GM23338 (cell line): ENCODE measurements around the gene CLEC4E. TPM values are rescaled to one million over a fixed set of nuclear protein-coding genes. Genes with fewer than 3 reads are reported as not detected.
A peak's percentile ranks its signal among the peaks of the same experiment; 100 is the strongest.

ENCODE experiments used
- ATAC-seq: fragments of 200-7000 bp; cut with Tn5 transposase; 3 replicates; pipeline ENCODE4 v1.9.1; 2020
- DNase-seq: peaks from one replicate; pipeline ENCODE4 v3.0.0-alpha.2; 2015; ENCODE audit warnings: low spot score
- H2AFZ ChIP-seq: fragments of 200-600 bp; sonication (generic); 2 replicates; pipeline ENCODE4 v1.8.0; 2016; ENCODE audit warnings: antibody characterized with exemption, mild to moderate bottlenecking, moderate library complexity
- H3F3A ChIP-seq: fragments of 200-600 bp; sonication (generic); replicated peaks from 2 replicates; pipeline ENCODE4 v1.8.0; 2017; ENCODE audit warnings: antibody characterized with exemption, mixed run types, low read depth
- H3K27ac ChIP-seq: fragments of 200-600 bp; sonication (generic); 2 replicates; pipeline ENCODE4 v1.6.1; 2016; ENCODE audit warnings: low read depth
- H3K27me3 ChIP-seq: fragments of 200-600 bp; sonication (generic); 2 replicates; pipeline ENCODE4 v1.8.0; 2016; ENCODE audit warnings: mild to moderate bottlenecking, mixed run types, moderate library complexity; ENCODE audit not compliant: insufficient read depth
- H3K36me3 ChIP-seq: fragments of 200-600 bp; sonication (generic); 2 replicates; pipeline ENCODE4 v1.8.0; 2016; ENCODE audit warnings: mild to moderate bottlenecking; ENCODE audit not compliant: insufficient read depth
- H3K4me1 ChIP-seq: fragments of 200-600 bp; sonication (generic); 2 replicates; pipeline ENCODE4 v1.8.0; 2016; ENCODE audit warnings: mild to moderate bottlenecking, moderate library complexity; ENCODE audit not compliant: insufficient read depth
- H3K4me2 ChIP-seq: fragments of 200-600 bp; sonication (generic); 2 replicates; pipeline ENCODE4 v1.7.1; 2017; ENCODE audit warnings: mixed run types
- H3K4me3 ChIP-seq: fragments of 200-600 bp; sonication (generic); 2 replicates; pipeline ENCODE4 v1.6.1; 2016; ENCODE audit warnings: mixed run types
- H3K79me2 ChIP-seq: fragments of 200-600 bp; sonication (generic); replicated peaks from 2 replicates; pipeline ENCODE4 v1.8.0; 2017; ENCODE audit warnings: mild to moderate bottlenecking; ENCODE audit not compliant: insufficient read depth
- H3K9me2 ChIP-seq: fragments of 200-600 bp; sonication (generic); 2 replicates; pipeline ENCODE4 v1.8.0; 2017; ENCODE audit not compliant: insufficient read depth
- H4K20me1 ChIP-seq: fragments of 200-600 bp; sonication (generic); replicated peaks from 2 replicates; pipeline ENCODE4 v1.8.0; 2017; ENCODE audit warnings: mild to moderate bottlenecking; ENCODE audit not compliant: insufficient read depth
- H3K27ac Mint-ChIP-seq: 2 replicates; pipeline ENCODE4 v1.8.0; 2020; ENCODE audit warnings: inconsistent platforms, mild to moderate bottlenecking, moderate library complexity, mixed read lengths
- H3K27me3 Mint-ChIP-seq: 3 replicates; pipeline ENCODE4 v1.8.0; 2022; ENCODE audit warnings: low read depth, mild to moderate bottlenecking, moderate library complexity, mixed read lengths, inconsistent platforms; ENCODE audit not compliant: insufficient read depth, poor library complexity
- H3K36me3 Mint-ChIP-seq: 3 replicates; pipeline ENCODE4 v1.8.0; 2021; ENCODE audit warnings: low read depth, mild to moderate bottlenecking, inconsistent platforms, moderate library complexity, mixed read lengths
- H3K4me1 Mint-ChIP-seq: 3 replicates; pipeline ENCODE4 v1.8.0; 2020; ENCODE audit warnings: mild to moderate bottlenecking, inconsistent platforms, mixed read lengths
- H3K4me3 Mint-ChIP-seq: 3 replicates; pipeline ENCODE4 v1.8.0; 2021; ENCODE audit warnings: moderate library complexity, mild to moderate bottlenecking, inconsistent platforms, mixed read lengths
- H3K9me3 Mint-ChIP-seq: 3 replicates; pipeline ENCODE4 v1.8.0; 2020; ENCODE audit warnings: moderate library complexity, mild to moderate bottlenecking, inconsistent platforms, mixed read lengths
- CTCF ChIP-seq, 2 experiments: fragments of 200-600 bp in 1 of 2; sonication (generic) in 1 of 2; conservative IDR thresholded peaks; 2 replicates each; pipeline versions ENCODE4 v1.5.1 to v1.6.1; 2016 to 2017; ENCODE audit warnings: antibody characterized with exemption in 2 of 2, low read depth in 2 of 2, mild to moderate bottlenecking in 2 of 2, moderate library complexity in 1 of 2
- ETS1 ChIP-seq: IDR thresholded peaks from 2 replicates; pipeline ENCODE4 v1.6.1; 2016; ENCODE audit warnings: antibody characterized with exemption
- EZH2 ChIP-seq: fragments of 200-600 bp; sonication (generic); IDR thresholded peaks from one replicate; pipeline ENCODE4 v1.8.0; 2017; ENCODE audit warnings: antibody characterized with exemption, mild to moderate bottlenecking, low read depth; ENCODE audit not compliant: unreplicated experiment
- EZH2phosphoT487 ChIP-seq: fragments of 200-600 bp; sonication (generic); IDR thresholded peaks from one replicate; pipeline ENCODE4 v1.8.1; 2018; ENCODE audit warnings: antibody characterized with exemption; ENCODE audit not compliant: unreplicated experiment
- JUNB ChIP-seq: IDR thresholded peaks from one replicate; pipeline ENCODE4 v1.6.1; 2016; ENCODE audit warnings: antibody characterized with exemption; ENCODE audit not compliant: unreplicated experiment
- POLR2AphosphoS5 ChIP-seq: IDR thresholded peaks from 2 replicates; pipeline ENCODE4 v1.6.1; 2016; ENCODE audit warnings: antibody characterized with exemption, low read depth
- STAT1 ChIP-seq: IDR thresholded peaks from one replicate; pipeline ENCODE4 v1.6.1; 2016; ENCODE audit warnings: antibody characterized with exemption; ENCODE audit not compliant: unreplicated experiment
- ZNF114 ChIP-seq: fragments of 250-450 bp; sonication (Bioruptor Pico); IDR thresholded peaks from 2 replicates; pipeline ENCODE4 v1.5.0; 2020; ENCODE audit warnings: mild to moderate bottlenecking, moderate library complexity
- polyA plus RNA-seq: library from polyadenylated mRNA; unstranded; fragments of >200 nt; fragmentation: Nextera tagmentation; extraction: Ambion mirVana; gene quantifications from 2 replicates; pipeline ENCODE4 v1.2.1, GENCODE V29; 2016
- total RNA-seq: library from RNA; depleted of rRNA; stranded (reverse); fragments of >200 nt; shearing (Covaris generic); gene quantifications from 2 replicates; pipeline ENCODE4 v1.2.3, GENCODE V29; 2014
- TF ChIP-seq, protein P1 (sequence below): IDR thresholded peaks from one replicate; pipeline ENCODE4 v1.6.1; 2018; ENCODE audit warnings: antibody characterized with exemption; ENCODE audit not compliant: unreplicated experiment

CLEC4E gene
- total and polyA plus RNA-seq, 2 experiments from 2014 or later: not detected

GRCh38 chr12:8577879-8578278 lies 37.2 kb upstream of the CLEC4E start:
- no peak overlapping the region for H3K4me3 Mint-ChIP-seq
- no peaks in the 10 kb centered on the region for H3K4me1 Mint-ChIP-seq
- no peak overlapping the region for H3K4me3 ChIP-seq
- H4K20me1 ChIP-seq: no peaks in the 10 kb centered on the region
- DNase-seq (no peak), ATAC-seq (no peak)
- no peaks in the 10 kb centered on the region for H3K36me3 Mint-ChIP-seq
- no peaks in the 10 kb centered on the region for H3K79me2 ChIP-seq
- no peak overlapping the region for H3K27ac Mint-ChIP-seq
- H3K36me3 ChIP-seq: no peaks in the 10 kb centered on the region
- no peaks in the 10 kb centered on the region for H3K27me3 ChIP-seq
- H3K27ac ChIP-seq: no peak overlapping the region
- no peak overlapping the region for H3K4me2 ChIP-seq
- H3K9me3 Mint-ChIP-seq: no peaks in the 10 kb centered on the region
- no peak for TF ChIP-seq ZNF114 (CRISPR knock-in tag)
- TF ChIP-seq JUNB: no peak
- peak in 1 of 2 experiments; percentile 25; a peak in 1 of 4 replicates for TF ChIP-seq CTCF (conservative IDR thresholded peaks at IDR 0.05; ENCODE audit: low read depth in 2 of 2)
- peaks cover 6% of the 10 kb centered on the region for H3K27me3 Mint-ChIP-seq
- no peaks in the 10 kb centered on the region for H3K9me2 ChIP-seq
- no peaks in the 10 kb centered on the region for H3F3A ChIP-seq
- H3K4me1 ChIP-seq: no peaks in the 10 kb centered on the region
- no peak overlapping the region for H2AFZ ChIP-seq

GRCh38 chr12:8572507-8572906 lies 31.8 kb upstream of the CLEC4E start:
- Histone ChIP-seq H3K4me2 (no peak overlapping the region), H3K9me2 (no peaks in the 10 kb centered on the region), H2AFZ (no peak overlapping the region), H3K4me3 (no peak overlapping the region), H4K20me1 (no peaks in the 10 kb centered on the region), H3K36me3 (no peaks in the 10 kb centered on the region), H3K27me3 (no peaks in the 10 kb centered on the region), H3K4me1 (no peaks in the 10 kb centered on the region), H3F3A (no peaks in the 10 kb centered on the region), H3K79me2 (no peaks in the 10 kb centered on the region), H3K27ac (no peak overlapping the region)
- no peak overlapping the region for H3K27ac Mint-ChIP-seq
- no peaks in the 10 kb centered on the region; the same call in 2 of the 3 replicates for H3K4me1 Mint-ChIP-seq
- DNase-seq: no peak
- no peak for ATAC-seq
- peaks cover 3% of the 10 kb centered on the region for H3K27me3 Mint-ChIP-seq
- peaks cover 3% of the 10 kb centered on the region; the same call in 1 of the 3 replicates for H3K36me3 Mint-ChIP-seq
- H3K4me3 Mint-ChIP-seq: no peak overlapping the region
- TF ChIP-seq EZH2phosphoT487 (no peak), POLR2AphosphoS5 (no peak), ETS1 (no peak), EZH2 (no peak), STAT1 (no peak)
- peaks cover 6% of the 10 kb centered on the region for H3K9me3 Mint-ChIP-seq

GRCh38 chr12:8566525-8566924 lies 25.8 kb upstream of the CLEC4E start:
- no peaks in the 10 kb centered on the region for H3K36me3 ChIP-seq
- no peaks in the 10 kb centered on the region for H3K27me3 Mint-ChIP-seq

More at GRCh38 chr12:8566525-8566924, 25.8 kb upstream of the CLEC4E start:
- Histone ChIP-seq H3K4me2 (no peak overlapping the region), H3K9me2 (no peaks in the 10 kb centered on the region), H3K79me2 (no peaks in the 10 kb centered on the region), H2AFZ (no peak overlapping the region), H3K27me3 (no peaks in the 10 kb centered on the region), H4K20me1 (no peaks in the 10 kb centered on the region), H3K4me3 (no peak overlapping the region), H3K4me1 (peaks cover 29% of the 10 kb centered on the region), H3K27ac (no peak overlapping the region), H3F3A (no peaks in the 10 kb centered on the region)
- ATAC-seq (no peak), DNase-seq (no peak)
- TF ChIP-seq, protein P1, sequence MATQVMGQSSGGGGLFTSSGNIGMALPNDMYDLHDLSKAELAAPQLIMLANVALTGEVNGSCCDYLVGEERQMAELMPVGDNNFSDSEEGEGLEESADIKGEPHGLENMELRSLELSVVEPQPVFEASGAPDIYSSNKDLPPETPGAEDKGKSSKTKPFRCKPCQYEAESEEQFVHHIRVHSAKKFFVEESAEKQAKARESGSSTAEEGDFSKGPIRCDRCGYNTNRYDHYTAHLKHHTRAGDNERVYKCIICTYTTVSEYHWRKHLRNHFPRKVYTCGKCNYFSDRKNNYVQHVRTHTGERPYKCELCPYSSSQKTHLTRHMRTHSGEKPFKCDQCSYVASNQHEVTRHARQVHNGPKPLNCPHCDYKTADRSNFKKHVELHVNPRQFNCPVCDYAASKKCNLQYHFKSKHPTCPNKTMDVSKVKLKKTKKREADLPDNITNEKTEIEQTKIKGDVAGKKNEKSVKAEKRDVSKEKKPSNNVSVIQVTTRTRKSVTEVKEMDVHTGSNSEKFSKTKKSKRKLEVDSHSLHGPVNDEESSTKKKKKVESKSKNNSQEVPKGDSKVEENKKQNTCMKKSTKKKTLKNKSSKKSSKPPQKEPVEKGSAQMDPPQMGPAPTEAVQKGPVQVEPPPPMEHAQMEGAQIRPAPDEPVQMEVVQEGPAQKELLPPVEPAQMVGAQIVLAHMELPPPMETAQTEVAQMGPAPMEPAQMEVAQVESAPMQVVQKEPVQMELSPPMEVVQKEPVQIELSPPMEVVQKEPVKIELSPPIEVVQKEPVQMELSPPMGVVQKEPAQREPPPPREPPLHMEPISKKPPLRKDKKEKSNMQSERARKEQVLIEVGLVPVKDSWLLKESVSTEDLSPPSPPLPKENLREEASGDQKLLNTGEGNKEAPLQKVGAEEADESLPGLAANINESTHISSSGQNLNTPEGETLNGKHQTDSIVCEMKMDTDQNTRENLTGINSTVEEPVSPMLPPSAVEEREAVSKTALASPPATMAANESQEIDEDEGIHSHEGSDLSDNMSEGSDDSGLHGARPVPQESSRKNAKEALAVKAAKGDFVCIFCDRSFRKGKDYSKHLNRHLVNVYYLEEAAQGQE: no peak
- H3K4me1 Mint-ChIP-seq: peaks cover 28% of the 10 kb centered on the region
- peaks cover 28% of the 10 kb centered on the region for H3K9me3 Mint-ChIP-seq
- H3K36me3 Mint-ChIP-seq: peaks cover 22% of the 10 kb centered on the region
- no peak overlapping the region for H3K4me3 Mint-ChIP-seq
- no peak overlapping the region for H3K27ac Mint-ChIP-seq
